Activated CD4-positive, alpha-beta T cell treated with anti-CD3 and anti-CD28 coated beads, Interleukin-2, amount 50 U/mL, for 24 hours (primary cell): ENCODE results near the gene METTL26.

ENCODE experiments used
- DNase-seq, 2 donors: peaks; one replicate each; pipeline ENCODE4 v3.0.0-alpha.2; 2020; ENCODE audit warnings: low read depth in 1 of 2, low spot score in 1 of 2

Gene METTL26

DNA sequence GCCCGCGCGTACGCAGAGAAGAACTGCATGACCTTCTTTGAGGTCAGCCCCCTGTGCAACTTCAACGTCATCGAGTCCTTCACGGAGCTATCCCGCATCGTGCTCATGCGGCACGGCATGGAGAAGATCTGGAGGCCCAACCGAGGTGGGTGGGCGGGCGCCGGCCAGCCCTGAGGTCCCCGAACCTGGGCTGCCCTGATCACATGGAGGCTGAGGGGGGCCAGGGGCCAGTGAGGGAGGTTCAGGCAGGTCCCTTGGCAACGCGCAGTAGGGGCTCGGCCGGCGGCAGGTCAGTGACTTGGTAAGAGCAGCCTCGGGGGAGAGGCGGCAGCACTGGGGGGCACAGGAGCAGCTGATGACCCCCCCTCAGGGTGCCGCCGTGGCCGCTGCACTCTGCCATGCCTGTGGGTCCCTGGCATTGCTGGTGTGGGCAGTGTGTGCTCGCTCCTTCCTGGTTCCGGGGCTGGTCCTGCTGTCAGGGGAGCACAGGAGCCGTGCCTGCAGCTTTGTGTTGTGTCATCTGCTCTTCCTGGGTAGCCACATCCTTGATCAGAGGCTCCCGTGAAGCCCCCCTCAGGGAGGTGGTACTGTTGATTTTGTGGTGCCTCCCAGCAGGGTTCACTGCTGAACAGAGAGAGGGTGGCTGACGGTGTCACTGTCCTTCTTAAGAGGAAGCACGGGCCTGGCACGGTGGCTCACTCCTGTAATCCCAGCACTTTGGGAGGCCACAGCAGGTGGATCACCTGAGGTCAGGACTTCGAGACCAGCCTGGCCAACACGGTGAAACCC lies 9.9 kb downstream of the METTL26 start:
- no peak for DNase-seq

DNA sequence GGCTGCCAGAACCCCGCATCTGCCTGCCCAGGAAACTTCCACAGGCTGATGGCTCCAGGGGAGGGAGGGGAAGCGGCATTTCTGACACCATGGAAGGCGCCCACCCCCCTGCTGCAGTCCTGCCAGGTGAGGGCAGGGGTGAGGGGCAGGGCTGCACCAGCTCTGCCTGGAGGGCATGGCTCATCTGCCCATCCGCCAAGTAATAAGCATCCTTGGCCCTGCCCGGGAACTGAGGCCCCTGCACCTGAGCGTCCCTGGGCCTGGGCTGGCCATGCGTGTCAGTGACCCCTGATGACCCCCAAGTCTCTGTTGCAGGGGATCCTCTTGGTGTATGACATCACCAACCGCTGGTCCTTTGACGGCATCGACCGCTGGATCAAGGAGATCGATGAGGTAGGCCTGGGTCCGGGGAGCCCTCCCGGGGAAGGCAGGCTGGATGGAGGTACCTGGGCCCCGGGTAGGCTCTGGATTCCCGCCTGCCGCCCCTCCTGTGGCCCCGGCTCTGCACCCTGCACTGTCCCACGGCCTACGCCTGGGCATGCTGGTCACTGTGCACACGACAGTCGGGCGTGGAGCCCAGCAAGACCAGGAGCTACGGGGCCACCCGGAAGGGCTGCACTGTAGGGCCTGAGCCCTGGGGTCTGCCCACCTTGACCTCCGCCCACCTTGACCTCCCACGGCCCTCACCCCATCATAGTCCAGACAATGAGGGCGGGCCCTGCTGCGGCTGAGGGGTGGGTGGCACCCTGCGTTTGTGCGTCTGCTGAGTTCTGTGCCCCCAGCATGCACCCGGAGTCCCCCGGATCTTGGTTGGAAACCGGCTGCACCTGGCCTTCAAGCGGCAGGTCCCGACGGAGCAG lies 10.8 kb downstream of the METTL26 start:
- DNase-seq: no peak

DNA sequence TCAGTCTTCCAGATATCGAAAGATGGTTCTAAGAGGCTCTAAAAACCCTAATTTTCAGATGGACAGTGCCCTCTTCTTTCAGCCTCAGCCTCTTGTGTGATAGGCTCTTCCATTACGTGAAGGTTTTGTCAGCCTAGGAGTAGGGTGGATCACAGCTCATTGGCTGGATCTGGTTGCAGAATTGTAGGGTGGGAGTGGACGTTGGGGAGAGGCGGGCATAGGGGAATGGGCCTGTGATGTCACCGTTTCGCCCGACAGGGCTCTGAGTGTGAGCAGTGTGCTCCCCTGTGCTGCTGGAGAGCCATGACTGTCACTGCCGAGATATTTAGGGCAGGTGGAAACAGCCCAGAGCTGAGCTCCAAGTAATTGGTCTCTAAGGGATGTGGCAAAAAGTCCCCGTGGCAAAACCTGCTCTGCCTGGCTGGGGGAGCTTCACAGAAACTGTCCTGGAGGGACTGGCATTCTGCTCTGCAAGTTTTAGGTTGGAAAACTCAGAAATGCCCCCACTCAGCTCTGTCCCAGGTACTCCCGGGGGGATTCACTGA lies 11.5 kb downstream of the METTL26 start:
- DNase-seq: no peak

DNA sequence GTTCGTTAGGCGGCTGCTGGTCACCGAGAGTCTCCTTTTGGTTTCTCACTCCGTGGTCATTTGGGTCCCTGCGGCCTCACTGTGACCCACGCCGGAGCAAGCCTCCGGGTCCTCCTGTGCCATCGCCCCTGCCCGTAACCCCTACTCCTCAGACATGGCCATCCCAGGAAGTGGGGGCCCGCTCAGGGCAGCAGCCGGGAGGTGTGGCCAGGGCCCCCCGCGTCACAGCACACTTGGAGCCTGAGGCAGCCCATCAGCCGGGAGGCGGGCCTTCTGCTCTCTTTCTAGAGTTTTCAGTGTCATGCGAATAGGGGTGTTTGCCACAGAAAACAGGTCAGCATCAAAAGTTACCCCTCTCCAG lies 13.2 kb downstream of the METTL26 start:
- DNase-seq: no peak

DNA sequence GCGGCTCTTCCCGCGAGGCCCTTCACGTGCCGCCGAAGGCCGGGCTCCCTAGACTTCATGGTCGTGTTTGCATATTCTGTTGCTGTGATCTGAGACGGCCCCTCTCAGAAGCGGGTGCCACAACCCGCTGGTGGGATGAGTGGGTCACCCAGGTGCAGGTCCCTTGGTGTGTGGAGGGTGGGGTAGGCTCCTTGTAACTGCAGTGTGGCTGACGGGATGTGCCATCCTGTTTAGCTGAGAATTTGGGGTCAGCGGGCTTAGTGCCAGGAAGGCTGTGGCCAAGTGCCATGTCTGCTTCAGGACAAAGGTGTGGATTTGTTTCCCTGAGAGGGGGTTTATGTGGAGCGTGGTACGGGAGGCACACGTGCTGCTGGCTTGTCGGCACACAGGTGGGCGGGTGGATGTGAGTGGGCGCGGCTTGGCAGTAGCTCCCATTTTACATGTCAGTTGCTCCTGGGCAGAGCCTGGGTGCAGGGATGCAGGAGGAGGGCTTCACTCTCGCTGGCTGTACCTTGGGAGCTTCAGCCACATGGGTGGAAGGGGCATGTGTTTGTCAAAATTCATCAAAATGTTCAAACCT lies 14.5 kb downstream of the METTL26 start:
- DNase-seq: no peak

DNA sequence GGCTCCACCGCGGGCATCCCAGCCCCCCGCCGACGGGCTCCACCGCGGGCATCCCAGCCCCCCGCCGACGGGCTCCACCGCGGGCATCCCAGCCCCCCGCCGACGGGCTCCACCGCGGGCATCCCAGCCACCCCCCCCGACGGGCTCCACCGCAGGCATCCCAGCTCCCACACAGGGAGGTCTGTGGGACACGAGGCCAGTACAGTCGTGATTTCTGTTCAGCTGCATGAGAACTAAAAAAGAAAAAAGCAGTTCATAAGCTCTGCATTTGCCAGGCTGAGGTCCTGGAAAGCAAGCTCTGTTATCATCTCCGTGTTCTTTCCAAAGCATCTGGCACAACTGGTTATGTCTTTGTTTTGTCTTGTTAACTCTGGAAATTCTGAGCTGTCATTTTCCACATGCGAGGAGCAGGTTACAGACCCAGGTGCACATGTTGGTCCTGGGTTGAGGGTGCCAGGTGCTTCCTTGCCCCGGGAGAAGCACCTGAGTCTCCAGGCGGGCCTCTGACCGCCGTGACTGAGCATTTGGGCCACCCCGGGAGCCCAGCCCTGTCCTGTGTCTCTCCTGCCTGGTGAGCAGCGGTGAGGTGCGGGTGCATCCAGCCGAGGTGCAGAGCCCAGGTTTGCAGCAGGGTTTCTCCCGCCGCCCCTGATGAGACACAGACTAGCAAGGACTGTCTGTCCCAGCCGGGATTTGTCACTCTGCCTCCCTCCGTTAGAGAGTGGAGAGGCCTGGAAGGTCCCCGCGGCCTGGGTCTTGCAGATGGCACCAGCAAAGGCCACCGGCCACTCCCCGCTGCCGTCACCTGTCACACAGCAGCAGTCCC lies 15.2 kb downstream of the METTL26 start:
- no peak for DNase-seq

DNA sequence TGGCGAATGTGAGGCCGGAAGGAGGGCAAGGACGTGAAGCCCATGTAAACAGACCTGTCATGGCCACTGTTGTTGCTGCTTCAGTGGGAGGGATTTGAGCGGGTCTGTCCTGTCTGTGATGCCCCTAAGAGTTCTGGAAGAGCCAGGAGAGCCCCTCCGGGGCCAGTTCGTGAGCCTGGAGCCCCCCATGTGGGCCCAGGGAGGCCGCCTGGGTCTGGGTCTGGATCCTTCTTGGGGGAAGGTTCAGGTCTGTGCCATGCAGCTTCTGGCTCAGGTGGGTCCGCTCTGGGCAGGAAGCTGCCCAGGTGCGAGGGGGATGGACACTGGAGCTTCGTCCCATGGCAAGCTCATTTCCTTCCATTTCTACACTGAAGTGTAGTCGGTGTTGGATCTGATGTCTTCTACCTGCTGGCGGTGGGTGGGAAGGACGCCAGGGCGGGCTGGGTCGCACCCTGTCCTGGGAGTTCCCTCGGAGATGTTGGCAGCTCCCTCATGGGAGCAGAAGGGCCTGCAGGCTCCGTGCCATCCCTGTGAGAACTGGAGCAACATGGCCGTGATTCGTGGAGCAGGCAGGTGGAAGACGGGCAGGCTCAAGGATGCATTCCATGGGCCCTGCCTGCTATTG lies 16.5 kb downstream of the METTL26 start:
- DNase-seq: no peak

DNA sequence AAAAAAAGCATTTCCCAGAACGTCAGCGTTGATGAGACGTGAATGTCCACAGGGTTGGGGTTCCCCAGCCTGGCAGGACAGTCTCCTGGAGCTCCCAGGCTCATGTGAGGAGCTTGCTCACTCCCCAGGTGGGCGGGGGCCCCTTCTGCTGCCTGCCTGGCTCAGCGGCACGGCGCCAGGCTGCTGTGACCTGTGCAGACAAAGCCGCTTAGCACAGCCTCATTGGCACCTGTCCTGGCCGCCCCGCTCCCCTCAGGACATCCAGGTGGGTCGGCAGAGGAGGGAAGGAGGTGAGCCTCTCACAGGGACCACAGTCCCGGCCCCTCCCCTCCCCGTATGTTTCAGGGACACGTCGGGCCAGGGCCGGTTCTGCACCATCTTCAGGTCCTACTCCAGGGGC lies 18.2 kb downstream of the METTL26 start:
- DNase-seq: no peak

DNA sequence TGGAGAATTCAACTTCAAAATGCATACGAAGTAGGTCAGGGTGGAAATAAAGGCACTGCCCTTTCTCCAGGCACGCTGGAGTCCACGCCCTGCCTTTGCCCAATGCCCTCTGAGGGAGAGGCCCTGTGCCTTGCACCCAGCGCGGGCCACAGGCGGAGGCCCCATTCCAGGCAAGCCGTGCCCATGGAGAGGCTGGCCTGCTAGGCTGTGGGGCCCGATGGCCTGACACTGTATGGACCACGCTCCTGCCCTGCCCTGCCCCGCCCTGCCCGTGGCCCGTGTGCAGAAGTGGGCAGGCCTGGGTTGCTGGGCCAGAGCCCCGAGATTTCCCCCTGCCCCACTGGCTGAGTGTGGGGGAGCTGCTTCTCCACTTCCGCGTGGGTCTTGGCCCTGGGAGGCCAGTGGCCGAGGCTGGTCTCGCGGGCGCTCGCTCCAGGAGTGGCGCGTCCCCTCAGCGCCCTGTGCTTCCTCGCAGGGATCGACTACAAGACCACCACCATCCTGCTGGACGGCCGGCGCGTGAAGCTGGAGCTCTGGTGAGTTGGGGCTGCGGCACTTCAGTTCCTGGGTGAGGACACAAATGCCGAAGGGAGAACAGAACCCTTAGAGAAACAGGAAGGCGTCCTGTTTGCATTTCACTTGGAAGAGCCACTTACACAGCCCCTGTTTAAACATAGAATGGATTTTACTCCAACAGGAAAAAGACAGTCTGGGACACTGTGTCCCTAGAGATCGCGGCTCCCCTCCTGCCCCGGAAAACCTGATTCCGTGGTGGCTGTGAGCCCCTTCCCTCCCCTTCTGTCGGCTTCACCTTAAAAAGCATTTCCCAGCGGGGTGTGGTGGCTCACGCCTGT lies 19.1 kb downstream of the METTL26 start:
- no peak for DNase-seq

DNA sequence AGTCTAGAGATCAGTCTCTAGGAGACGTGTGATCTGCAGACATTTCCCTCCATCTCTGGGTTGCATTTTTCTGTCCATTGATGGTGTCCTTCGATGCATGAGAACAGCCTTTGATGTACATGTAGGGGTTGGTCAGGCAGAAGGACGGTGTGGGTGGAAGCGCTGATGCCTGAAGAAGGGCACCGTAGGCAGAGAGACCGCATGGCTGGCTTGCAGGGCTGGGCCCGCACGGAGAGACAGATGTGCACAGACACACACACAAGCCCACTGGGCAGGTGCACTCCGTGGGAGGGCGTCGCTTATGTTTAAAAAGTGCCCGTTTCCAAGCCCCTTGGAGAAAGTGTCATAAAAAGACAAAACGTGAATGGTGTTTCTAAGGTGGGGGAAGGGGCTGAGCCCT lies 21.0 kb downstream of the METTL26 start:
- DNase-seq: no peak

DNA sequence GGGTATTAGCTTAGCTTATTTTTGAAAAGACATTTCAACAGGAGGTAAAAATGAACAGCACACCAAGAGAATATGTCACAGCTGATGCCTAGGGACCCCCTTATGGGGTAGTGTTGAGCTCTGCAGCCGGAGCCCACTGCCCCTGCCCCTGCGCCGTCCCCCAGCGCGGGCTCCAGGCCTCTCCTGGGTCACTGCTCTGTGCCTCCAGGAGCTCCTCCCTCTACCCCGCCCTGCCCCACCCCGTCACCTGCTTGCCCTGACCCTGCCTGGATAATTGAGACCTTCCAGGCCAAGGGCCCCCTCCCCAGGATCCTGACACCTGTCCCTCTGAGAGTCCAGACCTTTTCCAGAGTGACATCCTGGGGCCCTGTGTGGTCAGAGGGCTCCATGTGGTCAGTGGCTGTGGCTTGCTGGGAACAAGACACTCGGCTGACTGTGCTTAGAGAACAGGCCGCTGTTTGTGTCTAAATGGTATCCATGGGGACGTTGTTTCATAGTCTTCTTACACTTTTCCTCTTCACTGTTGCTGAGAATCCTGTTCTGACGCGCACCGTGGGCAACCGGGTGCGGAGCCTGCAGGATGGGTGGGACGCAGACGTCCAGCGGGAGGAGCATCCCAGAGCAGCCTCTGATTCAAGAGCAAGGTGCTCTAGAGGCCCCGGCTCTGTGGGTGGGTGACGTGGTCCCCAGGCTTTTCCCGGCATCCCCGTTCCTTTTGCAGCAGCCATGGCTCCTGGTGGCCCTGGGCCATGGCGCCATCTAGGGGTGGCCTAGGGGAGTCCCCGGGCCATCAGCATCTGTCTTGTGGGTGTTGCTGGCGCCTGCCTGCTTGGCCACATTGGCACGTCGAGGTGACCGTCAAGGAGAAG lies 25.4 kb downstream of the METTL26 start:
- DNase-seq: peak; percentile 29 to 32

DNA sequence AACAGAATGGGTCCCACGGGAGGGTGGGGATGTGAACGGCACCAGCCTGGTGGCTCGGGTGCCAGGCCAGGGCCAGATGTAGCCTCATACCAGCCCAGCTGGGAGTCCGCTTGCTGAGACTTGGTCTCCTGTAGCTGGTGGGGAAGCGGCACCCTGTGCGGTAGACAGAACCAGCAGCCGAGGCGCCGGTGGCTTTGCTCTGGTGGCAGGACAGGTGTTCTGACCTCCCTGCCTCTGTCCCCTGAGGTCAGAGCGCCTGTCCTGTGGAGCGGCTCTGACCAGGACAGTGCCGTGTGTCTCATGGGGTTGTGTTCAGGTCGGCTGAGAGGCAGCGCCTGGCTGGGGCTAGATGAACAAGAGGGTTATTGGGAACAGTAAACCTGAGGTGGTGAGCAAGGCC lies 26.1 kb downstream of the METTL26 start:
- DNase-seq: no peak

DNA sequence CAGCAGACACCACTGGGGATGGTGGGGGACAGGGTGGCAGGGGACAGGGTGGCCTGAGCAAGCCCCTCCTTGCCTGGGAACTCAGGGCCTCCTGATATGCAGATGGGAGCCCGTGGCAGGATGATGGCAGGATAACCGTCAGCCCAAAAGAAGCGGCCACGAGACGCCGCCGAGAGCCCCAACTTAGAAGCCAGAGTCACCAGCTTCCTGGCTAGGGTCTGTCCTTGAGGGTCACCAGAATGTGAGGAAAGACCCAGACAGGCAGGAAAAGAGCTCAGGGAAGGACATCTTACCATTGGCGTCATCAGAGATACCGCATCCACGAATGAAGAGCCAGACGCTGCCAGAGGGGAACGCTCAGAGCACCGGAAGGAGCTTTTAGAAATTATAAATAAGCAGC lies 26.8 kb downstream of the METTL26 start:
- DNase-seq: no peak

DNA sequence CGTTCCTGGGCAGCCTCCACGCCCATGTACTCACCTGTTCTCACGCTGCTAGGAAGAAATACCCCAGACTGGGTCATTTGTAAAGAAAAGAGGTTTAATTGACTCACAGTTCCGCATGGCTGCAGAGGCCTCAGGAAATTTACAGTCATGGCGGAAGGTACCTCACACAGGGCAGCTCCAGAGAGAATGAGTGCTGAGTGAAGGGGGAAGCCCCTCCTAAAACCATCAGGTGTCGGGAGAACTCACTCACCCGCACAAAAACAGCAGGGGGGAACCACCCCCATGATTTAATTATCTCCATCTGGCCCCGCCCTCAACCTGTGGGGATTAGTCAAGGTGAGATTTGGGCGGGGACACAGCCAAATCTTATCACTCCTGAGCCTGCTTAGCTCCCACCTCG lies 28.1 kb downstream of the METTL26 start:
- DNase-seq: peak in 1 of 2 donors; percentile 32

DNA sequence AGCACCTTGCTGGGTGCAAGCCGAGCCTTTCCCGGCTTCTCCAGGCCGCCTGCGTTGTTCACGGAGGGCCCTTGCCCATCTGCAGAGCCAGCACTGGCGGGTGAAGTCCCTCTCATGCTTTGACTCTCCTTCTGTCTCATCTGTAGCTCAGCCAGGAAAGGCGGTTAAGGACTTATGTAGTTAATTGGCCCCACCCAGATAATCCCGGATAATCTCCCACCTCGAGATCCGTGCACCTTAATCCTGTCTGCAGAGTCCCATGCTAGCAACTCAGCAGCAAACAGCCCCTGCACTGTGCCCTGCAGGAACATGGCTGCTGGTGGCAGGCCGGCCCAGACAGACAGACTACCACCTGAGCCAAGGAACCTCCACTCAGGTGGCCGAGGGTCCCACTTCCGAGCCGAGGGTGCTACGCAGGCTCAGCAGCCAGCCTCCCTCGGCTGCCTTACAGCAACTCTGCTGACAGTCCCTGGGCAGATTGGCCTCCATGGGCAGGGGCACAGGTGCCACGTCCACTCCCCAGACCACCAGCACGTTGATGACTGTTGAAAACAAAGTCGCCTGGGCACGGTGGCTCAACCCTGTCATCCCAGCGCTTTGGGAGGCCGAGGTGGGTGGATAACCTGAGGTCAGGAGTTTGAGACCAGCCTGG lies 29.3 kb downstream of the METTL26 start:
- DNase-seq: no peak

DNA sequence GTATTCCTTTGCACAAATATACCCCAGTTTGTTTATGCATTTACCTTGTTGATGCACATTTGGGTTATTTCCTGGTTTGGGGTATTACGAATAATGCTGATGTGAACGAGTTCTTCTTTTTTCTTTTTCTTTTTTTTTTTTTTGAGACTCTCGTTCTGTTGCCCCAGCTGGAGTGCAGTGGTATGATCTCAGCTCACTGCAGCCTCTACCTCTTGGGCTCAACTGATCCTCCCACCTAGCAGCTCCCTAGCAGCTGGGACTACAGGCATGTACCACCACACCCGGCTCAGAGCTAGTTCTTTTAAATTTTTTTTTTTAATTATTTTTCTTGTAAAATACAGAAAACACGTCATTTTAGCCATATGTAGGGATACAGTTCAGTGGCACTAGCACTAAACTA lies 32.2 kb downstream of the METTL26 start:
- DNase-seq: no peak

DNA sequence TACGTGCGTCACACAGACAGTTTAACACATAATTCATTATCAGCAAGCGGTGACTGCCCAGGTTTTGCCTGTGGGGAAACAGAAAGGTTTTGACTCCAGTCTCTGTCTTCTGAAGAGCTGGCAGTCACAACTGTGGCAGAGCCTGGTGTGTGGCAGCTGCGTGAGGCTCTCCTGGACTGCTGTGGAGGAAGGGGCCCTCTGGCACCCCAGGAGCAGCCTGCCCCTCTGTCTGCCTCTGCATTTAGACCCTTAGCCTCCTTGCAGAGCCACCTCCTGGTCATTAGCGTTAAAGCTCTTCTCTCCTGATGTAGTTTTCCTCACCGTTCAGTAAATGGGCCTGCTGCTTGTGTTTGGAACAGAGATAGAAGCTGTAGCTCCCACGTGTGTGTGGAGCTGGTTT lies 35.3 kb downstream of the METTL26 start:
- no peak for DNase-seq
